ENCODE results near the gene TTC7B. TPM values are rescaled to one million over a fixed set of nuclear protein-coding genes. Genes with fewer than 3 reads are reported as not detected.

TTC7B gene
- total RNA-seq, 1 donor from 2014 or later: 10.3 TPM

- intact Hi-C loops (cut with micrococcal nuclease): no loop called here
Measured at GRCh38 chr14:90678420-90678819, 137.8 kb downstream of the TTC7B start.

- intact Hi-C loops (cut with micrococcal nuclease): no loop called here
Measured at GRCh38 chr14:90677484-90678050, 138.7 kb downstream of the TTC7B start.

DNA sequence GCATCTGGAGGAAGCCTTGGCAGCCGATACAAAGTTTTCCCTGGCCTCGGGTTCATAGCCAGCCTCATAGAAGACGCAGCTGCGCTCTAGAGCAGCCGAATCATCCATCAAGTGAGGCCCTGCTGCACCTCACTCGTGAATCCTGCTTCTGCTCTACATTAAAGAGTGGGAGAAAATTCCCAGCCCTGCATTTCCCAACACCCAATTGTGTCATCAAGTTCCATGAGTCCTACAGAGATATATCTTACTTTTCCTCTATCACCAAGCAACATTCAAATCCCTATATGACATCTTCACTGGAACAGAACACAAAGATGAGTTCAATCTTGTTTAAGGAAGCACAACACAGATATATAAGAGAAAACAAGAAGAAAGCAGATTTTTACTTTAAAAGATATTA is 139.3 kb downstream of the TTC7B start:
- intact Hi-C loops (cut with micrococcal nuclease): no loop called here

DNA sequence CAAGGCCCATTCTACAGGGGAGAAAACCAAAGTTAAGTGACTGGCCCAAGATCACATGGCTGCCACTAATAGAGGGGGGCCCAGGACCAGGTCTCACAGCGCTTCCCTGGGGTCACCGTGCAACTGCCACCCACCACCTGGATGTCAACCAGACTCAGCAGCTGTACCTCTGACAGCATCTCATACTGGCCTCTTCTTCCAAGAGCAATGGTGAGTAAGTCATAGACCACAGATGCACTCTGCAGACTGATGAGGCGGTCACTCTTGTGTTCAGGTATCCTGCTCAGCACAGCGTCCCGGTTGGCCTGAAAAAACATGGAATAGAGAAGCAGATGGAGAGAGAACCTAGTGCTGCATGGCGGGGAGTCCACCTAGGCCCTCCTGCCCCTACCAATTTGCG is 139.9 kb downstream of the TTC7B start:
- intact Hi-C loops (cut with micrococcal nuclease): no loop called here

- intact Hi-C loops (cut with micrococcal nuclease): no loop called here
Measured at GRCh38 chr14:90675399-90675798, 140.8 kb downstream of the TTC7B start.

DNA sequence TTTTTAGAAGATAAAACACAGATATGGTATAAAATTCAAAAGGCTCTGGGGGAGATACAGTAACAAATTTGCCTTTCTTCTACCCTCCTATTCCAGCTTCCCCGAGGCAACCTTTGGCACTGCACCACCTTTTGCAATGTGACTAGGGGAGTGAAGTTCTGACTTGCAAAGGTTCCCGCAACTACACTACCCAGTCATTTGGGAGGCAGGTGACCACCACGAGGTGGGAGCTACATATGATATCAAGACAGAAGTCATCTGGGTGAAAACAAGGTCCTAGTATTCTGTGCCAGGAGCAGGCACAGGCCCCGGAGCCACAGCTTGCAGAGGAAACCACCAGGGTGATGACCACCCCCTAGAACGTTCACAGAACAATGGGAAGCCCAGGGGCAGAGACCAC is 141.5 kb downstream of the TTC7B start:
- intact Hi-C loops (cut with micrococcal nuclease): no loop called here

- intact Hi-C loops (cut with micrococcal nuclease): no loop called here
Measured at GRCh38 chr14:90674043-90674670, 142.1 kb downstream of the TTC7B start.

- intact Hi-C loops (cut with micrococcal nuclease): no loop called here
Measured at GRCh38 chr14:90671382-90672234, 144.6 kb downstream of the TTC7B start.

DNA sequence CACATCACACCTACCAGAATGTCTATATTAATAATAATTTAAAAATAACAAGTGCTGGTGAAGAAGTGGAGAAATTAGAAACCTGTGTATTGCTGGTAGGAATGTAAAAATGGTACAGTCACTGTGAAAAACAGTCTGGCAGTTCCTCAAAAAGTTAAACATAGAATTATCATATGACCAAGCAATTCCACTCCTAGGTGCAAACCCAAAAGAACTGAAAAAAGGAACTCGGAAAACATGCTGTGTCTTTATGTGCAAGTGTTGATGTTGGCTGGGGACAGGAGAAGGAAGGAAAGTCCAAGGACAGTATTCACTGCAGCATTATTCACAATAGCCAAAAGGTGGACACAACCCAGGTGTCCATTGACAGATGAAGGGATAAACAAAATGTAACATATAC is 146.5 kb downstream of the TTC7B start:
- intact Hi-C loops (cut with micrococcal nuclease): no loop called here

- intact Hi-C loops (cut with micrococcal nuclease): no loop called here
Measured at GRCh38 chr14:90666571-90666970, 149.7 kb downstream of the TTC7B start.

DNA sequence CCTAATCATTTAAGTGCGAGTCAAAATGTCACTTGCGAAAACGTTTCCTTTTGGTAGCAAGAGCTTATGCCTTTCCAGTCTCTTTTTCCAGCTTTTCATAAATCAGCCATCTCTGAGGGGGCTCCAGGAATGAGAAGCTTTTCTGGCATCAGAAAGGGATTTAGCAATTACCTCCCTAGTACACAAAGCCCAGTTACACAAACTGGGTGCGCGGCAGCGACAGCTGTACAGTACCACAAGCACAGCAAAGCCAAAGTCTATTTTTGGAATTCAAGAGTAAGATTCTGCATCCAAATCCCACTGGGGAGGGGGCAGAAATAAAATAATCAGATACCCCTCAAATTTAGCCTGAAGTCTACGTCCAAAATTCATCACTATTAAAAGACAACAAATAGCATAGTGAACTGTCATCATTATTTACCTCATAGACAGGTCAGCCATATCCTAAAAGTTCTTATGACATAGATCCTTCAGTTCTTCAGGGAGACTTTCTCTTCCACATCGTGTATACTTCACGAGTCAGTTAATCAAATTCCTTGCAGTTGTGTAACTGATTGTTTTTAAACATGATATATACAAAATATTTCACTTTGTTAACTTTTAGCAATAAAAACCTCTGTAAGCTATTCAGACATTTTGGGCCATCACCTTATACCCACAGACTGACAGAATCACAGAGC is 150.8 kb downstream of the TTC7B start:
- intact Hi-C loops (cut with micrococcal nuclease): no loop called here

DNA sequence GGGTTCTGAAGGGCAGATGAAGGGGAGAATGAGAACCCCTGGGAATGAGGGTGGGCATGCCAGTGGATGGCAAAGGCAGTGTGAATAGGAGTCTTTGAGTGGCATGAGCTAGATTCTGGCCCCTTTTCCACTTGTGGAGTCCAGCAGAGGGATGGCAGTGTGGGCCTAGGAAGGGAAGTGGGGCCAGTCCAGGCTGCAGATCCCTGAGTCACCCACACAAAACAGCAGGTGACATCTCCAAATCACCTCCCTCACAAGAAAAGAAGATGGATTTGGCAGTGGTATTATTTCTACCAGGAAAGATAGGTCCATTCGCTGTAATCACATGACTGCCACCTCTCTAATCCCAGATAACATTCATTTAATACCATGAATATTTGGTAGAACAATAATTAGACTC is 151.3 kb downstream of the TTC7B start:
- intact Hi-C loops (cut with micrococcal nuclease): no loop called here

DNA sequence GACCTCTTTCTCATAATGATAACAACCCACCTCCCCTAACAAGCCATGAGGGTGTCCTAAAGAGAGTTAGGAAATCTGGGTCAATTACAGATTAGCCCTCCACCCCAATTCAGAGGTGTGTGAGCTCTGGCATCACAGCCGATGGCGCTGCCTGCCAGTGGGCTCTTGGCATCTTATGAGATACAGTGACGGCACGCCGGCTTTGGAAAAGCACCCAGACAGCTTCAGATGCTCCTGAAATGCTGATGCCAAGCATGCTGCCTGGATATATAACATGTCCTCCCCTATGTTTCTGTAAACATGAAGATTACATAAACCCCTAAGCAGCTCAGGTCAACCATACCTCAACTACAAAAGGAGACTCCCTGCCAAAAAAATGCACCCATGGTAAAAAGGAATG is 152.6 kb downstream of the TTC7B start:
- intact Hi-C loops (cut with micrococcal nuclease): no loop called here

DNA sequence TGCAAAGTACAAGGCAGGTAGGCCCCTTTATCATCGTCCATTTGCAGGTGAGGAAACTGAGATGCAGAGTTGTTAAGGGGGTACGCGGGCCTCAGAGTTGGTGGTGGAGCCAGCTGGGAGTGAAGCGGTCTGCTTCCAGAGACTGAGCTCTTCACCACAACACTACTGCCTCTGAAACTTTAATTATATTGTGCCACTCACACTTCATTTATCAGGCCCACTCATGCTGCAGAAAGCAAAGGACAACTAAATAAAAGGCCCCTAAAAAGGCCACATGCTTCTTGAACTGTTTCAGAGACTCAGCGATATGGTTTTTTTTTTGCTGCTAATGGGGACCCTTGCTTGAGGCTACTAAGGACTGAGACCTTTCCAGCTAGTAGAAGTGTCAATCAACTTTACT is 153.1 kb downstream of the TTC7B start:
- intact Hi-C loops (cut with micrococcal nuclease): no loop called here

DNA sequence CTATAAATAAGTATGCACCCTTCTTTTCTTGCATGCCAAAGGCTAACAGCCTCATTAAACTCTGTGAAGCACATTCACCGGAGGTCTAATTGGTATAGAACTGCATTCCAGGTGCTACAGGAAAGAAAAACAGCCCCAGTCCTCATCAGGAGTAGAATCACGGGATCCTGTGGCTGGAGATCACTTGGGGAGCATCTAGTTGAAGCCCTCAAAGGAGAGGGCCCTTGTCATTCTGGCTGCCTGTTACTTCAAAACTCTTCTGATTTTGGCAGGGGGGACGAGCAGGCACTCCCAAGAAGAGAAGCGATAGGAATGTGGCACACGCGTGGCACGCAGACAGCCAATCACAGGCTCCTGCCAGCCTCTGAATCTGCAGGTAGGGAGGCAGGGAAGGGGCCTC is 154.4 kb downstream of the TTC7B start:
- intact Hi-C loops (cut with micrococcal nuclease): no loop called here

GRCh38 chr14:90660865-90661570 is 155.2 kb downstream of the TTC7B start:
- intact Hi-C loops (cut with micrococcal nuclease): no loop called here

DNA sequence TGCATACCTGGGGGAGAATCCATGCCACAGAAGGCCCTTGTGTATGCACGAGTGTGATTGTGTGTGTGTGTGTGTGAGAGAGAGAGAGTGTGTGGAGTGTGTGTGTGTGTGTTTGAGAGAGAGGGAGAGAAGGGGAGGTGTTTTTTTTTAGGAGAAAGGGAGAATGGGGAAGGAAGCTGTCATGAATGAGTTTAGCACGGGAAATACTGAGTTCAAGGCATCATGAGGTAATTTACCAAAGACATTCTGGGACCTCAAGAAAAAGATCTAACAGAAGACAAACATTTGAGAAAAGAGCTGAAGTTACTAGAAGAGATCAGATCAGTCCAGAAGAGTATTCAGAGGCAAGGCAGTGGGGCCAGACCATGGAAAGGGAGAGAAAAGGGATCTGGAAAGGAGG is 157.1 kb downstream of the TTC7B start:
- intact Hi-C loops (cut with micrococcal nuclease): no loop called here

DNA sequence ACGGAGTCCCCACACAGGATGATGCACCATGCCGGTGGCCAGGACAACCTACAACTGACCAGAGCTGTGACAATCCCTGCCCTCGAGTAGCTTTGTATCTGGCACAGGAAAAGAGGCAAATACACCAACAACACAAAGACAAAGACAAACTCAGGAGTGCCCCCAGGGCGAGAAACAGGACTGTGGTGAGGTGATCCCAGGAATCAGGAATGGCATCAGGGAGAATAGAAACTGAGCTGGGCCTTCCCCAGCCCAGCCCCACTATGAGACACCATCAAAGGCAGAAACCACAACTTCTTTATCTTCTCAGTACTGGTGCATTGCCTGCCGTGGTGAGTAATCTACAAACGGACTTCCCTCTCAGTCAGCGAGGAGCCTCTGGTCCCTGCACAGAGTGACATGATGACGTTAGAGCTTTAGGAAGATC is 157.7 kb downstream of the TTC7B start:
- intact Hi-C loops (cut with micrococcal nuclease): no loop called here

- intact Hi-C loops (cut with micrococcal nuclease): no loop called here
Measured at GRCh38 chr14:90656973-90657372, 159.3 kb downstream of the TTC7B start.

DNA sequence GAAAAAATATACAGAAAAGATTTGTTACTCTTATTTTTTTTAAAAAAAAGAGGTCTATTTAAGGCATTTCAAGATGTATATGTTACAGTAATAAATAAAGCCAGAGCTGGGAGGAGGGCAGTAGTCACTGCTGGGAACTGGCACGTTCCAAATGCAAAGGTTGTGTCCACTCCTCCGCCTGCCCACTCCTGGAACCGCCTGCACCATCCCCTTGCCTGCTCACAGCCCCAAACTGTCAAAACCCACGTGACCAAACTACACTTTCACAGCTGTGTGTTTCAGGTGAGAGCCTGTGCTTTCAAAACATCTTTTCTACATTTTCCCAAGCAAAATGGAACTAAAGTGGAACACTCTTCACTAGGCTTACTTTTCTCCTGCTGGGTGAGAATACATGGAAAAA is 160.4 kb downstream of the TTC7B start:
- intact Hi-C loops (cut with micrococcal nuclease): no loop called here

DNA sequence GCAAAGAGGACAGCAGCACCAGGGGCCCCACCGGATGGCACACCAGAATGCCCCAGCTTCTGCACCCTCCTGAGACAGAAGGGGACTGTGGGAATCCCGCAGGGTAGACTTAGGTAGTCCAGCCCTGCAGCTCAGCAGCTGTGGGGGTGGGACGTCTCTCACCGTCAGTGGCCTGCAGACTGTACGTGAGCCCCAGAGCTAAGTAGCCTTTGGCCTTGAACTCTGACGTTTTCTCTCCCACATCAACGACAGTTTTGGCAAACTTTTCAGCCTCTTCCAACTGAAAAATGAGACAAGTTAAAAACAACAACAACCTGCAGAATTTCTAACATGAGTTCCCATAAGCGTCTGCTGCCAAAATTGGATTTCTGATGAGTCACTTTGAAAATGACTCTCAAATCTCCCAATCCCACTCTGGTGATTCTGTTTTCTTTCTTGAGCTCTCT is 161.4 kb downstream of the TTC7B start:
- intact Hi-C loops (cut with micrococcal nuclease): no loop called here
